ENCODE measurements around the gene CDNF.
"Not testable (repeated sequence)": the region's sequence is repeated elsewhere in the genome, so short reads cannot be mapped to it uniquely, and the experiment has no call there.

Gene CDNF

DNA sequence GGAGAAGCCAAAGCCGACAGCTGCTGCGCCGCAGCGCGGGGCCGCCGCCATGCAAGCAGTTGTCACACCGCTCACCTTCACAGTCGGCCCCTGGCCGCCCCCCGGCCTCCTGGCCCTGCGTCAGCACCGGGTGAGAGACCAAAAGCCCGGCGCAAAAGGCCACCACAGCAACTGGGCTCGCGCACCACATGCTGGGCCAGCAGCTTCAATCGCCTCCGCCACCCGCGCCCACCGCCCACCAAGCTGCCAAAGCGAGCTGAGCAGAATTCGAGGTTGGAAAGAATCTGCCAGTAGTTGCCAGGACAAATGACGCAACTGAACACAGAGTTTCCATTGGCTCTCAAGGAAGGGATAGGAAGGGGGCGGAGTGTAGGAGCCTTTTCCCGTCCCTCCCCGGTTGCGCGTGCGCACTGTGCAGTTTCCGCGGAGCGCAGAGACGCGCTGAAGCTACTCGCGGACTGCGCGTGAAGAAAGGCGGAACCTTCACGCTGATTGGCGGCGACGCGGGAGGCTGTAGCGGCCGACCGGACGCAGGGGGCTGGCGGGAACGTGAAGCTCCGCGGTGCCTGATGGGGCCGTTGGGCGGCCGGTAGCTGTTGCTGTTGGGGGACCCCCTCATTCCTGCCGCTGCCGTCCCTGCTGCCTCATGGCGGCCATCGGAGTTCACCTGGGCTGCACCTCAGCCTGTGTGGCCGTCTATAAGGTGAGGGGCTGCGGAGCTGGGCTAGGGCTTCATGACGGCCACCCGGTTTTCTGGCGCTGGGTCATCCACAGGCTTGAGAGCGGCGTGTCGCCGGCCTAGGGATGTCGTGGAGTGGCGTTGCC, at the start of gene CDNF, which contains the start of the genes HSPA14 and MSANTD7:
TSS of gene CDNF (minus strand) at position 281 of the 825 bp plus-strand sequence. CDS start at position 190, 91 bp downstream.
TSS of gene HSPA14 (plus strand) at position 550 of the 825 bp plus-strand sequence. CDS start at position 647, 97 bp downstream.
TSS of gene MSANTD7 (plus strand) at position 550 of the 825 bp plus-strand sequence. CDS start 3,979 bp downstream, outside the sequence.
- peak; percentile 98 for DNase-seq (ENCODE audit: low read depth in 2 of 2)

- DNase-seq (ENCODE audit: low read depth in 2 of 2): no peak
These were observed 46.2 kb upstream of the CDNF start for GRCh38 chr10:14884082-14884481.

DNA sequence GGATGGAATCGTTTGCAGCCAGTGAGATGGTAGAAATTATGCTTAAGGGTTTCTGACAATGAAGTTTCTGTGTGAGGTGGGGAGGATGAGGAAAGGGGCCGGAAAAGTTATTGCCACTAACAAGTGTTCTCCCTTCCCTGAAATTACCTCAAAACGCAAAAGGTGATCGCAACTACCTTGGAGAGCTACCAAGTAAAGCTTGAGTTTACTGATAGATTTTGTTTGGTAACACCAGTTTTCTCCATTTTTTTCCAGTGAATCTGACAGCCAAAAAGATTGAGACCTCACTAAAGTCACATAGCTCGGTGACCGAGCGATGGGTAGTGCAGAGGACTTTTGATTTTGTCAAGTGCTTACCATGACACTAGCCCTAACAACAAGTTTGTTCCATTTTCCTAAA, 42.4 kb upstream of the CDNF start:
- DNase-seq (ENCODE audit: low read depth in 2 of 2): no peak

DNA sequence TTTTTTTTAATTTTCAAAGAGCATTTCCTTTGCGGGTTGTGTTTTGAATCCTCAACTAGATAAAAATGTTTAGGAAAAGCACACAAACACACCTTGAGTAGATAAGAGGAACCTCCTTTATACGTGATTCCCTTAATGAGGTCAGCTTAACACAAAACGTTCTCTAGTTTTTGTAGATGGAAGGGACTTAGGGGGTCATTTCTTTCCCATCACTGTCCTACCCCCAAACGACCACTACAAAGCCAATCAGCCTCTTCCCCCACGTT, 42.0 kb upstream of the CDNF start:
- DNase-seq (ENCODE audit: low read depth in 2 of 2): no peak

GRCh38 chr10:14879124-14879927, 41.5 kb upstream of the CDNF start:
- no peak for DNase-seq (ENCODE audit: low read depth in 2 of 2)

DNA sequence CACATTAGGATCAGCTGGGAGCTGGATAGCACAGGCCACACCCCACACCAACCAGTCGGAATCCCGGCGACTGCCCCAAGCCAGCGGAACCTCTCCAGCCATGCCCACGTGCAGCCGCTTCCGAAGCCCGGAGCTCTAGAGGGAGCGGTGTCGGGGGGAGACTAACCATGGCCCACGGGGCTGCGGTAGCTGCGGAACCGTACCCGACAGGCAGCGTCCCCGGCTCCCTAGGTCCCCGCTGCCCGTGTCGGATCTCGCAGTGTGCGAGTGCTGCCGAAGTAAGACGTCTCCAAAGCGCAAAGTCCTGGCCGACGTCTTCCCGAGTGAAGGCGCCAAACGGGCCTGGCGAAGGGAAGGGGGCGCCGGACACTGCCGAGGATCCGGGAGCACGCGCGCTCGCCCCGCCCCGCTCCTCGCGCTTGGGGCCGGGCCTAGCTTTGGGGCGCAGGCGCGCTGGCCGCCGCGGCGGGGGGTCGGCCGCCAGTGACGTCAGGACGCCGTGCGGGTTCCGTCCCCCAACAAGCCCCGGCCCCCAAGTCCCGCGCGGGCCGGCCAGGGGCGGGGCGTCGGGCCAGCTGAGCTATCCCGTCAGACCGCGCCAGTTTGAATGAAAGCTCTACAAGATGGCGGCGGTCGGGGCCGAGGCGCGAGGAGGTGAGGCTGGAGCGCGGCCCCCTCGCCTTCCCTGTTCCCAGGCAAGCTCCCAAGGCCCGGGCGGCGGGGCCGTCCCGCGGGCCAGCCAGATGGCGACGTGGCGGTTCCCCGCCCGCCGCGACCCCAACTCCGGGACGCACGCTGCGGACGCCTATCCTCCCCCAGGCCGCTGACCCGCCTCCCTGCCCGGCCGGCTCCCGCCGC, 40.7 kb upstream of the CDNF start, which contains the start of gene SUV39H2:
TSS of gene SUV39H2 (plus strand) at position 601 of the 858 bp plus-strand sequence. CDS start at position 624, 23 bp downstream.
- peak; percentile 88 to 92 for DNase-seq (ENCODE audit: low read depth in 2 of 2)

DNA sequence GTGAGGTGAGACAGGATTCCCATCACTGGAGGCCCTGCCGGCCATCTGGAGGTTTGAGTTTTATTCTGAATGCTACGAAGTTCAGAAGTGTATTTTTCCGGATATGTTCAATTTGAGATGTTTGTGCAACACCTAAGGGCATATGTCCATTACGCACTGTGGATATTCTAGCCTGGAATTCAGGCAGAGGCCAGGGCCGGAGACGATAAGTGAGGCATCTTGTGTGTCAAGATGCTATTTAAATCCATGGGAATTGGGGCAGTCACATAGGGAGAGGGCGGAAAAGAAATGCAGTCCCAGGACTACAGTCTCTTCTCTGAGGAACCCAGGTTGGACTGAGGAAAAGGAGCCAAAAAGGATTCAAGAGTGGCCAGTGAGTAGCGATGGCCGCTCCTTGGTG, 38.9 kb upstream of the CDNF start:
- DNase-seq (ENCODE audit: low read depth in 2 of 2): no peak

DNA sequence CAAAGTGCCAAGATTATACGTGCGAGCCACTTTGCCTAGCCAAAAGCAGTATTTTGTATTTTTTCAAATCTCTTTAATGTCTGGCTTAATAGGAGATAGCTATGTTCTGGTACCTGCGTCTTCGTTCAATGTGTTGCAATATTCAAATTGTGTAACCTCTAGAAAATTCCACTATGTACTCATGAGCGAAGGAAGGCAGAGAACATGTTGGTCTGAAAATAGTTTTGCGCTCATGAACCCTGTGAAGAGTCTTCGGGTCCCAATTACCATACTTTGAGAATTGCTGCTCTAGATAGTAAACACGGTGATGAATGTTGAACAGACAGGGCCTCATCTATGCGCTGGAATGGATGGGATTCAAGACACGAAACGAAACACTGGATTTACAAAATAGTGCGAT, 38.1 kb upstream of the CDNF start:
- no peak for DNase-seq (ENCODE audit: low read depth in 2 of 2)

GRCh38 chr10:14873090-14873760, 35.4 kb upstream of the CDNF start:
- peak; percentile 40 to 47 for DNase-seq (ENCODE audit: low read depth in 2 of 2)

- not testable (repeated sequence) for DNase-seq (ENCODE audit: low read depth in 2 of 2)
These were observed 27.0 kb upstream of the CDNF start for GRCh38 chr10:14864871-14865270.

GRCh38 chr10:14864466-14864865, 26.6 kb upstream of the CDNF start:
- not testable (repeated sequence) for DNase-seq (ENCODE audit: low read depth in 2 of 2)

- no peak for DNase-seq (ENCODE audit: low read depth in 2 of 2)
These were observed 23.0 kb upstream of the CDNF start for GRCh38 chr10:14860791-14861190.

- no peak for DNase-seq (ENCODE audit: low read depth in 2 of 2)
These were observed 21.9 kb upstream of the CDNF start for GRCh38 chr10:14859775-14860174.

DNA sequence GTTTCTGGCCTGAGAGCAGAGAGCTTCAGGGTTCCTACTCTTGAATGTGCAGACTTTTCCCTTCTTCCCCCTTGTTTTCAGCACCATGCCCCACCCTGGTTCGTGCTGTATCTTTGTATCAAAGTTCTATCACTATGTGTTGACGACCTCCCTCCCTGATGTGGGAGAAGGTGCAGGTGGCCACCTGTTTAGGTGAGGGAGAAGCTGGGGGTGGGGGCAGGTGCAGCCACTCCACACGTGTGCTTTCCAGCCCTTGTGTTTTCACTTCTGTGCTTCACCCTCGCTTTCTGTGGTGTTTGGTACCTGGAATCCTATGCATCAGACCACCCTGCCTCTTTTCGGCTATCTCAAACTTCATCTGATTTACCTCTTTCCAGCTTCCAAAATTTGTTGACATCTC, 21.2 kb upstream of the CDNF start:
- no peak for DNase-seq (ENCODE audit: low read depth in 2 of 2)

GRCh38 chr10:14858338-14858960, 20.6 kb upstream of the CDNF start:
- no peak for DNase-seq (ENCODE audit: low read depth in 2 of 2)

GRCh38 chr10:14855453-14855852, 17.6 kb upstream of the CDNF start:
- DNase-seq (ENCODE audit: low read depth in 2 of 2): no peak

GRCh38 chr10:14852236-14852635, 14.4 kb upstream of the CDNF start:
- DNase-seq (ENCODE audit: low read depth in 2 of 2): no peak

DNA sequence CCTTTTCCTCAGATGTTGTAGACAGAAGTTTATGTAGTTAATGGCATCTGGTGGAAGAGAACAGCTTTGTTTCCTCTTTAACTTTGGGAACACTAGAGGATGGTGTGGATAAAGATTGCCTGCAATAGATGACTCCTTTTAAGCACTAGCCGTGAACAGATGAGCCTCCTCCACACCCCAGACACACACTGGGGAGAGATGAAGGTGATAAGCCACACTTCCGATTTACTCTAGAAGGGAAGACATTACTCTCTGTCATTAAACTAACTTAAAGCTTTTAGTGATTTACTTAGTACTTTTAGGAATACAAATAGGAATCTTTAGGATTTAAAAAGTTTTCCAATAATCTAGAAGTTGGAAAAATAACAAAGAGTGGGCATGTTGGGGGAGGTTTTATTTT, 7.1 kb upstream of the CDNF start:
- DNase-seq (ENCODE audit: low read depth in 2 of 2): no peak

DNA sequence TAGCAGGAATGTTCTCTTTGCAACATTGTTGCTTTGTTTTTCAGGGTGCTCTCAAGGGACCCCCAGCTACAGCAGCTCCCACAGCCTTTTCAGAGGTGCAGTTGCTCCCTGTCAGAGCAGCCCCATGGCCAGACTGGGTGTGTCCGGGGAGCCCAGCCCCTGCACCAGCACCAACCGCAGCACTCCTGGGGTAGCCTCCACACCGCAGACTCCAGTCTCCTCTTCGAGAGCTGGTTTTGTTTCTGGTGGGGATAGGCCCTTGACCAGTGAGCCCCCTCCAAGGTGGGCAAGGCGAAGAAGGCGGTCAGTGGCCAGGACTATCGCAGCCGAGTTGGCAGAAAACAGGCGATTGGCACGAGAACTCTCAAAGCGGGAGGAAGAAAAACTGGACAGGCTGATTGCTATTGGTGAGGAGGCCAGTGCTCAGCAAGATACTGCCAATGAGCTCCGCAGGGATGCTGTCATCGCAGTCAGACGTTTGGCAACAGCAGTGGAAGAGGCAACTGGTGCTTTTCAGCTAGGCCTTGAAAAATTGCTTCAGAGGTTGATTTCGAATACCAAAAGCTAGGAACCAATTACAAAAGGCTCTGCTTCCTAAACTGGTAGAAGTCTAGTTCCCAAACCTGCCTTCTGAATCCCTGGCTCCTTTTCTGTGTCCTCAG, 5.6 kb upstream of the CDNF start:
- DNase-seq (ENCODE audit: low read depth in 2 of 2): no peak

- no peak for DNase-seq (ENCODE audit: low read depth in 2 of 2)
These were observed 2.3 kb upstream of the CDNF start for GRCh38 chr10:14840178-14840577.
